HCEC 1CT (cell line): Measurements from ENCODE around the gene STK32B.

Experiments
- DNase-seq: peaks from one replicate; pipeline ENCODE4 v3.0.0-alpha.2; 2017

Gene STK32B

DNA sequence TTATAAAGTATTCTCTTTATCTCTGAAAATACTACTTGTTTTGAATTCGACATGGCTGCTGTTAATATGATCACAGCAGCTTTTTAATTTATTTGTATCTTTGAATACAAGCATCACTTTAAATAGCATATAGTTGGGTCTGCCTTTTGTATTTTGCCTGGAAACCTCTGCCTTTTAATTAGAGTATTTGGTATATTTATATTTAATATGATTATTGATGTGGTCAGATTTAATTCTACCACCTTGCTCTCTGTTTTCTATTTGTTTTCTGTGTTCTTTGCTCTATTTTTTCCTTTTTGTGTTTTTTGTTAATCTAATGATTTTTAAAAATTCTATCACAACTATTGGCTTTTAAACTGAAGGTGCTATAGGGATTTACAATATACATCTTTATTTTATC lies 21.7 kb downstream of the STK32B start:
- no peak for DNase-seq

DNA sequence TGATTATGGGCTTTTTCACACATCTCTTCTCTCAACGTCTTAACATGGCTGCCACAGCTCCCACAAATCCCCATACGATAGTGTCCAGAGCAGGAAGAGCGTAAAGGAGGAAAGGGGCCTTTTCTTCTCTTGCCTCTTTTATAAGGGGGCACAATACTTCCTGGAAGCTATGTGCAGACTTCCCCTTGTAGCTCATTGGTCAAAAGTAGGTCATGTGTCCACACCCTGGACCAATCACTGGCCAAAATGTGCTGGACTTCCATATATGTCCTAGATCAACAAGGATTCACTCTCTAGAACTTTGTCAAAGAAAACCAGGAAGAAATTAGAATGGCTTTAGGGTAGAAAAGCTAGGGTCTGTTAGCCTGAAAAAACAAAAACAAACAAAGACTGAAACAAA lies 26.7 kb downstream of the STK32B start:
- DNase-seq = no peak

DNA sequence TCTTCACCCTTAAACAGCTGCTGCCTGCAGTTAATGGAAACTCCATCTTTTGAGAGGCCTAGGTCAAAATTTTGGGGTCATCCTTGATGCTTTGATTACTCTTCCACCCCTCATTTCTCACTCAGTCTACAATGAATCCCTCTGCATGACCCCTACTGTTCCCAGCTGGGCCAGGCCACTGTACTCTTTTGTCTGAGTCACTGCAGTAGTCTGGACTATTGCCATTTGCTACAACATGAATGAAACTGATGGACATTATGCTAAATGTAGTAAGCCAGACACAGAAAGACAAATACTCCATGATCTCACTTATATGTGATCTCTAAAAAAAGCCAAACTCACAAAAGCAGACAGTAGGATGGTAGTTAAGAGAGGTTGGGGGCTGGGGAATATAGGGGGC lies 28.3 kb downstream of the STK32B start:
- DNase-seq = no peak

GRCh38 chr4:5081441-5081999 lies 30.2 kb downstream of the STK32B start:
- DNase-seq = no peak

GRCh38 chr4:5082376-5082775 lies 31.1 kb downstream of the STK32B start:
- no peak for DNase-seq

DNA sequence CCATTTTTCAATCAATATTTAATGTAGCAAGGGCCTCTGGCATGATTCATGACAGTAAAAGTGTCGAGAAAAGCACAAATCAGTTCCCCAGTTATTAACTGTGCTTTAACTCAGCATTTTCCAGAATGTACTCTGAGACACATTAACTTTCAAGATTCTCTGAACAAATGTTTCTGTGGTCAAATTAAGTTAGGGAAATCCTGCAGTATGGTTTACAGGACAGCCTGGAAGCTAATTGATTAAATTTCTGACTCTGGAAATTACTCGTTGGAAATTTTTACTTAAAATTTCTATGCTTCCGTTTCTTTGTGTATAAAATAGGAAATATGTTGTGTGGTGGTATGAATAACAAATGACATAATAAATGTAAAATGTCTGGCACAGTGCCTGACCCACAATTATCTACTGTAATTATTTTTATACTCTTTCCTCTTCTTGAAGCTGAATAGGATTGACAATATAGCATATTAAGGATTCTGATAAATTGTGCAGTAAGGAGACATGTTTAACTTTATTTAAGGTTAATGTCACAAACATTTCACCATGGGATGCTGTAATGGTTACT lies 33.7 kb downstream of the STK32B start:
- no peak for DNase-seq

DNA sequence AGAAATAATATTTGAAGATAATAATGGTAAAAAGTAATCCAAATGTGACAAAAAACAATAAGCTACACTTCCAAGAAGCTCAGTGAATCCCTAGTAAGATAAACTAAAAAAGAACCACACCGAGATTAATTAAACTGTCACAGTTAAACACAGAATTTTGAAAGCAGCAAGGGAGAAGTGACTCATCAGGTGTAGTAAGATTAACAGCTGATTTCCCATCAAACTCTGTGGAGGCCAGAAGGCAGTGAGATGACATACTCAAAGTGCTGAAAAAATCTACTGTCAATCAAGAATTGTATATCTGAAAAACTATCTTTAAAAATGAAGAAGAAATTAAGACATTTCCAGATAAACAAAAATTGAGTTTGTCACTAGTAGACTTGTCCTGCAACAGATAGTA lies 35.3 kb downstream of the STK32B start:
- no peak for DNase-seq

GRCh38 chr4:5096261-5096660 lies 45.0 kb downstream of the STK32B start:
- DNase-seq = no peak

GRCh38 chr4:5098176-5098575 lies 46.9 kb downstream of the STK32B start:
- no peak for DNase-seq

GRCh38 chr4:5100336-5100735 lies 49.1 kb downstream of the STK32B start:
- DNase-seq = no peak

DNA sequence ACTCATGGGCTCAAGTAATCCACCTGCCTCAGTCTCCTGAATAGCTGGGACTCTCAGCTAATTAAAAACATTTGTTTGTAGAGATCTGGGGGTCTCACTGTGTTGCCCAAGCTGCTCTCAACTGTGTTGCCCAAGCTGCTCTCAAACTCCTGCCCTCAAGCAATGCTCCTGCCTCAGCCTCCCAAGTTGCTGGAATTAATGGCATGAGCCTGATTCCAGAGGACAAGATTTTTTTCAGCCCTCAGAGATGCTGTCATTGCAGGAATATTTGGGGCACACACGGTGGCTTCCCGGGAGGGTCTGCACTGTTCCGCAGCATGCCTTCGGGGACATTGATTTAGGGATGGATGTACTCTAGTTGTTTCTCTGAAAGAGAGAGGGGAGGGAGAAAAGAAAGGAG lies 49.7 kb downstream of the STK32B start:
- DNase-seq = no peak

GRCh38 chr4:5101571-5101970 lies 50.3 kb downstream of the STK32B start:
- DNase-seq = no peak

DNA sequence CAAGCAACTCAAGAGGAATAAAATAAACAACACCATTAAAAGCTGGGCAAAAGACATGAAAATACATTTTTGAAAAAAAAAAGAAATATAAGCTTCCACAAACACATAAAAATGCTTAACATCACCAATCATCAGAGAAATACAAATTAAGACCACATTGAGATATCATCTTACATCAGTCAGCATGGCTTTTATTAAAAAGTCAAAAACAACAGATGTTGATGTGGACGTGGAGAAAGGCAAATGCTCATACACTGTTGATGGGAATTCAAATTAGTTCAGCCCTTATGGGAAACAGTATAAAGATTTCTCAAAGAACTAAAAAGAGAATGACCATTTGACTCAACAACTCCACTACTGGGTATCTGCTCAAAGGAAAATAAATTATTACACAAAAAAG lies 59.6 kb downstream of the STK32B start:
- no peak for DNase-seq

DNA sequence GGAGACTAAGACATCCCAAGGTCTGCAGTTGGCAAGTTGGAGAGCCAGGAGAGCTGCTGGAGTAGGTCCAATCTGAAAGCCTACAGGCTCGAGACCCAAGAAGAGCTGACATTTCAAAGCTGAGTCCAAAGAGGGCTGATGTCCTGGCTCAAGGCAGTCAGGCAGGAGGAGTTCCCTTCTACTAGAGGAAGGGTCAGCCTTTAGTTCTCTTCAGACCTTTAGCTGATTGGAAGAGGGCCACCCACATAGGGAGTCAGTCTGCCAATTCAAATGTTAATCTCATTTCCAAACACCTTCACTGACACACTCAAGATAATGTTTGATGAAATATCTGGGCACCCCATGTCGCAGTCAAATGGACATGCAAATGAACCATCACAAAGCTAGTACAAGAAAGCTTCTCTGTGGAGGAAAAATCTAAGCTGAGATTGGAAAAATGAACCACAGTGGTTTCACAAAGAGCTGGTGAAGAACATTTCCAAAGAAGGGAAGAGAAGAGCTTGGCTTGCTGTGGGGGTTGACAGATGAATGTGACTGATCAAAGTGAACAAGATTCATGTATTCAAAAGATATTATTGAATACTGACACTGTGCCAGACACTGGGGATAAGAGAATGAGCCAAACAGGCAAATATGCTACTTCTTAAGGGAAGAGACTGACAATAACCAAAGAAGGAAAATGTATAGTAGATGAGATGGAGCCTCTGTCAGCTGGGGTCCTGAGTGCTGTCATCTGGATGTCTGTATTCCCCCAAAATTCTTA lies 61.2 kb downstream of the STK32B start:
- DNase-seq = no peak

DNA sequence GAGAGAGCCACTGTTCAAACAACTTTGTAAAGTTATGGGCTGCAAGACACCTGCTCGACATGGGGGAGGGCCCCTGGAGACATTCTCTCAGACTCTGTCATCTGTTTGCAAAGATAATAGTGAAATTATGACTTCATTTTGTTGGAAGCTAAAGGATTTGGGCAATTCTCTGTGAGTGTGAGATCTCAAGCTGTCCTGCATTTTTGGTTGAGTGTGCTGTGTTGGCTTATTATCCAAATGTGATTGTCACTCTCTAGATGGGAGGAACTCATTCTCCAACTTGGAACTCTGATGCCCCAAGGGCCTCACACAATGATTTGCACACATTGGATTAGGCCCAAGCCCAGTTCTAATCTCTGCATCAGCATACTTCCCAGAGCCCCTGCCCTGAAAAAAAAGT lies 63.7 kb downstream of the STK32B start:
- no peak for DNase-seq

GRCh38 chr4:5118091-5118786 lies 67.0 kb downstream of the STK32B start:
- DNase-seq = no peak

- DNase-seq = no peak
These were observed 67.9 kb downstream of the STK32B start for GRCh38 chr4:5118994-5119835.

- DNase-seq = no peak
These were observed 68.8 kb downstream of the STK32B start for GRCh38 chr4:5120067-5120466.

DNA sequence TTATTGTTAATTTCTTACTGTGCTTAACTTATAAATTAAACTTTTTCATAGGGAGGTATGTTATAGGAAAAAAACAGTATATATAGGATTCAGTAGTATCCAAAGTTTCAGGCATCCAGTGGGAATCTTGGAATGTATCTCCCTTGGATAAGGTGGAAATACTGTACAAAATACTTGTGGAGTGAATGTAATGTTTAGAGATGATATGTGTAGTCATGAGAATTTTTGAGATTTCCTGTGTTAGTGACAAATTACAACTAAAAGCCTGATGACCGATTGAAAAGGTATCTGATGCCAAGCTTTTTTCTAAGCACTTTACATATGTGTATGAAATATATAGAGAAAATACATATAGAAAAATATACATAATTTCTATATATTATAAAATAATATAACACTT lies 69.2 kb downstream of the STK32B start:
- no peak for DNase-seq

DNA sequence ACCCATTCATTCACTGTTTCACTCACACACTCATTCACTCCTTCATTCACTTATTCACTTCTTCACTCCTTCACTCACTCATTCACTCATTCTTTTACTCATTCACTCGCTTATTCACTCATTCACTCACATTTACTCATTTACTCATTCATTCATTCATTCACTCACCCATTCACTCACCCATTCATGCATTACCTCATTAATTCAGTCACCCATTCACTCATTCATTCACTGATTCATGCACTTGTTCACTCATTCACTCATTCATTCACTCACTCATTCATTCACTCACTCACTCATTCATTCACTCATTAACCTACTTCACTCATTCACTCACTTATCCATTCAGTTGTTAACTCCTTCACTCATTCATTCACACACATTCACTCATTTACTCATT lies 70.8 kb downstream of the STK32B start:
- no peak for DNase-seq

DNA sequence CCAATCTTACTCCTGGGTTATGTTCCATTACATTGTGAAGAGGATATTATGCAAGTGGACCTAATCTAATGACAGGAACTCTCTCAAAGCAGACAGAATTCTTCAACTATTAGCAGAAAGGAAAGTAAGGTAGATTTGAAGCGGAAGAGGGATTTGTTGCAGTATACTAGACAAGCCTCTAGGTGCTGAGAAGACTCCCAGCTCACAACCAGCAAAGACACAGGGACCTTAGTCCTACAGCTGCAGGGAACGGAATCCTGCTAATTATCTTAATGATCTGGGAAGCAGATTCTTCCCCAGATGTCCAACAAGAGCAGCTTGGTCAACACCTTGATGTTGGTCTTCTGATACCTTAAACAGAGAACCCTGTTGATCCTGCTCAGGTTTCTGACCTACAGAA lies 73.6 kb downstream of the STK32B start:
- no peak for DNase-seq

- no peak for DNase-seq
These were observed 74.0 kb downstream of the STK32B start for GRCh38 chr4:5125321-5125720.

DNA sequence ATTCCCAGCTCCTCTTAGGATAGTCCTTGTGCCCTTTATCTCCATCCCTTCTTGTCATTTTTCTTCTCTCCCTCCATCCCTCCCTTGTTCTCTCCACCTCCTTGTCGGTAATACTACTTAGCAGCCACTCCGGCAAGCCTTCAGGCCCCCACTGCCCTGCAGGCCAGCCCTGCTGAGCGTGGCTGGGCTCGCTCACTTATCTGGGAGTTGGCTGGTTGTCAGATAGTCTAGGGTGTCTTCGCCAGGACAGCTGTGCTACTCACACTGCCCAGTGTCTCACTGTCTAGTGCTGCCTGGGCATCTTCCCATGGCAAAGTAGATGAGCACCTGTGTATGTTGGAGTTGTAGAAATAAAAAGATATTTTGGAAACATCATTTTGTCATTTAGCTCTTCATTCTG lies 75.0 kb downstream of the STK32B start:
- DNase-seq = no peak
